Motor neuron (in vitro differentiated cells): ENCODE results near the gene DGKZ. TPM values are rescaled to one million over a fixed set of nuclear protein-coding genes. Genes with fewer than 3 reads are reported as not detected.

ENCODE experiments used
- ATAC-seq, 8 experiments: fragments of 200-7000 bp; cut with Tn5 transposase; replicated peaks in 6 of 8; 2 replicates each; pipeline ENCODE4 v1.8.0; 2021; ENCODE audit warnings: mild to moderate bottlenecking in 8 of 8, moderate library complexity in 8 of 8
- H3K27ac ChIP-seq, 2 donors: fragments of 250-450 bp; sonication (Bioruptor Pico); 2 replicates each; pipeline ENCODE4 v1.9.0; 2021; ENCODE audit warnings: antibody characterized with exemption in 2 of 2, mild to moderate bottlenecking in 2 of 2, moderate library complexity in 1 of 2
- H3K4me1 ChIP-seq, 2 donors: fragments of 250-450 bp; sonication (Bioruptor Pico); replicated peaks in 1 of 2; 2 replicates each; pipeline ENCODE4 v1.6.1; 2021; ENCODE audit warnings: antibody characterized with exemption in 2 of 2, mild to moderate bottlenecking in 2 of 2, moderate library complexity in 1 of 2
- H3K4me3 ChIP-seq, 5 donors: fragments of 250-450 bp; sonication (Bioruptor Pico); 2 replicates each; pipeline ENCODE4 v1.9.0; 2021; ENCODE audit warnings: antibody characterized with exemption in 5 of 5, mild to moderate bottlenecking in 5 of 5, moderate library complexity in 4 of 5
- WGBS, 10 experiments: fragments of 450-650 bp; shearing (Covaris generic); methylation state at CpG; one replicate each; pipeline ENCODE4 v1.0.0; 2022; 5-methylcytosine and 5-hydroxymethylcytosine counted together
- in situ Hi-C, 9 experiments: fragments of 400-800 bp; cut with MboI; loops; one replicate each; pipeline ENCODE4 v1.15.0; 2021; ENCODE audit warnings: low sequenced_read_pairs in 9 of 9, low pct_unique_long_range_greater_than_20kb in 2 of 9; ENCODE audit not compliant: unreplicated experiment in 9 of 9
- total RNA-seq, 8 experiments: library from RNA; unstranded; fragments of 300-600 nt; gene quantifications; 2 replicates each; pipeline versions ENCODE4 v1.2.3 to v1.2.4, GENCODE V29; 2022

The DGKZ gene
- total RNA-seq, 8 experiments from 2014 or later: 16.8 to 54.0 (median 25.9) TPM

DNA sequence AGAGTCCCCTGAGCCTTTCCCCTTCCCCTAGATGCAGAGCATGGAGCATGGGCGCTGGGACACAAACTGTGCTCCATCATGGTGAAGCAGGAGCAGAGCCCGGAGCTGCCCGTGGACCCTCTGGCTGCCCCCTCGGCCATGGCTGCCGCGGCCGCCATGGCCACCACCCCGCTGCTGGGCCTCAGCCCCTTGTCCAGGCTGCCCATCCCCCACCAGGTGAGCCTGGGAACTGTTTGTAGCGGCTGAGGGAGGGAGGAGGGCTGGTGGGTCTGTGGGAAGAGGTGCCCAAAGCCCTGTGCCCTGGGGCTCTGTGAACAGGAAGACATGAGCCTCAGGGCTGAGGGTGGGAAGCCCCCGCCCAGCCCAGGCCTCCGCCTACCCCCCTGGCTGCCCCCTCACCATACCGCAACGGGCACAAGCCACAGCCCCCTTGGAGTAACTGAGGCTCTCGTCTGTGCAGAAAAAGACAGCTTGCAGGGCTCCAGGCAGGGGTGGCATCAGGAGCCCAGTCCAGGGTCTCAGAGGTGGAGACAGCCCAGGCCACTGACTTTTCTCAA is 39.4 kb upstream of the DGKZ start:
- no peak overlapping the region for H3K4me3 ChIP-seq
- no peaks in the 10 kb centered on the region for H3K4me1 ChIP-seq
- no peak overlapping the region for H3K27ac ChIP-seq
- in situ Hi-C loops: loop anchor here in 1 of 9 experiments (25.0 kb wide), 1 partner anchor 421 kb away; the partner anchor contains the start of gene MAPK8IP1
- ATAC-seq: peak in 6 of 8 experiments; percentile 8 to 22 (median 16)
- WGBS, 10 experiments: 92% methylated on average over 5 of the region's 14 CpGs; no CpG with 5 or more reads in 9 of the 10 experiments

- ATAC-seq: peak; percentile 76 to 94 (median 85)
- H3K4me1 ChIP-seq: no peaks in the 10 kb centered on the region
- WGBS, 10 experiments: 0 to 100% (median 22%) methylated on average over 1 to 7 of the region's 12 CpGs; no CpG with 5 or more reads in 4 of the 10 experiments
- in situ Hi-C loops: loop anchor here in 1 of 9 experiments (25.0 kb wide), 1 partner anchor 422 kb away; the partner anchor contains the start of gene MAPK8IP1
- H3K4me3 ChIP-seq: no peak overlapping the region
- H3K27ac ChIP-seq: no peak overlapping the region
Observed at GRCh38 chr11:46308631-46309419, 38.4 kb upstream of the DGKZ start.

DNA sequence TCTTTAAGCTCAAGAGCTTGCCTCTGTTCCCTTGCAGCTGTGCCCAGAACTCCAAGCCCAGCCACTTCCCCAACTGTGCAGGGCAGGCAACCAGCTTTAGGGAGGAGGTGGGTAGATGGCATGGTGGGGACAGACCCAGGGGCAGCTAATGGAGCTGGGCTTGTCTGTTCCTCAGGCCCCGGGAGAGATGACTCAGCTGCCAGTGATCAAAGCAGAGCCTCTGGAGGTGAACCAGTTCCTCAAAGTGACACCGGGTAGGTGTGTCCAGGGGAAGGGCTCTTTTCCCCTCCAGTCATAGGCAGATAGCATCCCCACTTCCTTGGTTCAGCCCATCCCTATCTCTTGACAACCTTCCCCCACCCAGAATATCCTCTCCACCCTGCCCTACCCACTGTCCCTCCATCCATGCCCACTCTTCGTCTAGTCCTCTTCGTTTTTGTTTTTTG is 37.4 kb upstream of the DGKZ start:
- WGBS, 10 experiments: 22 to 100% (median 80%) methylated on average over 1 to 3 of the region's 4 CpGs; no CpG with 5 or more reads in 5 of the 10 experiments
- Histone ChIP-seq H3K4me3 (no peak overlapping the region), H3K4me1 (no peaks in the 10 kb centered on the region), H3K27ac (no peak overlapping the region)
- peak in 5 of 8 experiments; percentile 11 to 49 (median 28) for ATAC-seq
- in situ Hi-C loops: loop anchor here in 2 of 9 experiments (10.0 to 25.0 kb wide), 2 partner anchors 65 to 423 kb away; partner anchors contain the start of gene MAPK8IP1 (in 1 of the 2)

- H3K27ac ChIP-seq: no peak overlapping the region
- ATAC-seq: peak in 5 of 8 experiments; percentile 22 to 97 (median 87)
- H3K4me3 ChIP-seq: no peak overlapping the region
- WGBS, 10 experiments: 49 to 100% (median 75%) methylated on average over 1 to 12 of the region's 16 CpGs; no CpG with 5 or more reads in 2 of the 10 experiments
- in situ Hi-C loops: loop anchor here in 2 of 9 experiments (10.0 to 25.0 kb wide), 2 partner anchors 70 to 428 kb away; partner anchors contain the start of gene MAPK8IP1 (in 1 of the 2)
- H3K4me1 ChIP-seq: no peaks in the 10 kb centered on the region
Observed at GRCh38 chr11:46315033-46315738, 32.1 kb upstream of the DGKZ start.

GRCh38 chr11:46315783-46316563 is 31.3 kb upstream of the DGKZ start:
- 80 to 100% (median 90%) methylated on average over 1 to 5 of the region's 12 CpGs; no CpG with 5 or more reads in 6 of the 10 experiments for WGBS, 10 experiments
- in situ Hi-C loops: loop anchor here in 2 of 9 experiments (10.0 to 25.0 kb wide), 2 partner anchors 71 to 429 kb away; partner anchors contain the start of gene MAPK8IP1 (in 1 of the 2)
- no peak overlapping the region for H3K4me3 ChIP-seq
- no peaks in the 10 kb centered on the region for H3K4me1 ChIP-seq
- no peak overlapping the region for H3K27ac ChIP-seq
- no peak for ATAC-seq

DNA sequence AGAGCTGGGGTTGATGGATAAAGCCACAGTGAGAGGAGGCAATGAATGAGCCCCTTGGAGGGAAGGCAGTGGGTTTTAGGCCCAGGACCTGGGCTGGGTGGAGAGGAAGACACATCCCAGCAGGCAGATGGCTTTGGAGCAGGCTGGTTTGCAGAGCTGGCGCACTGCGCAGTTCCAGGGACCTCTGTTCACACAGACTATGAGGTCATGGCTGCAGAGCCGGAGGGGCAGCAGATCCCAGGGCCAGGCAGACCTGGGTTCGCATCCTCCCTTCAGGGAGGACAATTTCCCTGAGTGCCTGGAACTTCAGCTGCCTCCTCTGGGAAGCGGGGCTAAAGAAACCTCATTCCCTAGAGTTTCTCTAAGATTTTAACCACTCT is 28.2 kb upstream of the DGKZ start:
- no peak for ATAC-seq
- in situ Hi-C loops: loop anchor here in 2 of 9 experiments (10.0 to 25.0 kb wide), 2 partner anchors 74 to 432 kb away; partner anchors contain the start of gene MAPK8IP1 (in 1 of the 2)
- 83 to 95% (median 94%) methylated on average over 2 to 3 of the region's 5 CpGs; no CpG with 5 or more reads in 5 of the 10 experiments for WGBS, 10 experiments
- Histone ChIP-seq H3K4me3 (no peak overlapping the region), H3K27ac (no peak overlapping the region), H3K4me1 (no peaks in the 10 kb centered on the region)

DNA sequence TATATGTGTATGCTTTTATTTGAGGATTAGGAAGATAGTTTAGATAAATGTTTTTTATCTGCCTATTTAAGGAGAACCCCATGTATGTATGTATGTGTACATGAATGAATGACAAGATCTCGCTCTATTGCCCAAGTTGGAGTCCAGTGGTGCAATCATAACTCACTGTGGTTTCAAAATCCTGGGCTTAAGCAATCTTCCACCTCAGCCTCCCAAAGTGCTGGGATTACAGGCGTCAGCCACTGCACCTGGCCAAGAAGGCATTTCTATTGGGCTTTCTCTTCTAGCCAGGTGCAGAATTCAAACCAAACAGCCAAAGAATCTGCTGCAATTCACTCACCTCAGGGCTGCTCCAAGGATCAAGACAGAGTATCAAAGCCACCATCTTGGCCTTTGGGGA is 25.5 kb upstream of the DGKZ start:
- no peak overlapping the region for H3K4me3 ChIP-seq
- WGBS, 10 experiments: 71 to 100% (median 88%) methylated on average over 1 to 2 of the region's 2 CpGs; no CpG with 5 or more reads in 4 of the 10 experiments
- no peak overlapping the region for H3K27ac ChIP-seq
- no peaks in the 10 kb centered on the region for H3K4me1 ChIP-seq
- in situ Hi-C loops: loop anchor here in 1 of 9 experiments (25.0 kb wide), 1 partner anchor 434 kb away; the partner anchor contains the start of gene MAPK8IP1
- ATAC-seq: no peak

DNA sequence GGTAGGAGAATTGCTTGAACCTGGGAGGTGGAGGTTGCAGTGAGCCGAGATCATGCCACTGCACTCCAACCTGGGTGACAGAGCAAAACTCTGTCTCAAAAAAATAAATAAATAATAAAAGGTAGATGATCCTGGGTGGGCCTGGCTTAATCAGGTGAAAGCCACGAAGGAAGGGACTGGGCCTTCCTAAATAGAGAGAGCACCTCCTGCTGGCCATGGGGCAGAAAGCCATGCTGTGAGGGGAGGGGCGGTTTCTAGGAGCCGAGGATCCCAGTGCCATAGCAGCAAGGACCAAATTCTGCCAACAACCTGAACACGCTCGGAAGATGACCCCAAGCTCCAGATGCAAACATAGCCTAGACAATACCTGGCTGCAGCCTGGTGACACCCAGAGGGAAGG is 24.5 kb upstream of the DGKZ start:
- ATAC-seq: peak in 2 of 8 experiments; percentile 37 to 44
- Histone ChIP-seq H3K4me3 (no peak overlapping the region), H3K27ac (no peak overlapping the region), H3K4me1 (no peaks in the 10 kb centered on the region)
- in situ Hi-C loops: loop anchor here in 1 of 9 experiments (25.0 kb wide), 1 partner anchor 435 kb away; the partner anchor contains the start of gene MAPK8IP1
- WGBS, 10 experiments: 20 to 94% (median 82%) methylated on average over 1 to 4 of the region's 6 CpGs; no CpG with 5 or more reads in 2 of the 10 experiments

DNA sequence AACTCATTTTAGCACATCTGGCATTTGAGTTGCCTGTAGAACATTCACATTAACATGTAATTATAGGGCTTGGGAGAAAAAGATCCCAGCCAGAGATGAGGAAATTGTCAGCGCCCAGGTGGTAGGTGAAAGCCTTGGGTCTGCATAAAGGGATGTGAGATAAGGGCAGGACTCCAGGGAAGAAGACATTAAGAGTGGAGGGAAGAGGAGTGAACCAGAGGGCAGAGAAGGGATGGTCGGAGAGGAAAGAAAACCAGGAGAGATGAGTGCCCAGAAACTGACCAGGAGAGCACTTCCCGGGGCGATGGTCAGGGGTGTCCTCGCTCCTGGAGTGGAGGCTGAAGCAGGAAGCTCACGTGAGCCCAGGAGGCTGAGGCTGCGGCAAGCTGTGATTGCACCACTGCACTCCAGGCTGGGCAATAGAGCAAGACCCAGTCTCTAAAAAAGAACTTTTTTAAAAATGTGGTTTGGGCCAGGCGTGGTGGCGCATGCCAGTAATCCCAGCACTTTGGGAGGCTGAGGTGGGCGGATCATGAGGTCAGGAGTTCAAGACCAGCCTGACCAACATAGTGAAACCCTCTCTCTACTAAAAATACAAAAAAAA is 20.3 kb upstream of the DGKZ start:
- 73 to 100% (median 95%) methylated on average over 1 to 6 of the region's 10 CpGs for WGBS, 10 experiments
- peak in 1 of 8 experiments; percentile 40 for ATAC-seq

DNA sequence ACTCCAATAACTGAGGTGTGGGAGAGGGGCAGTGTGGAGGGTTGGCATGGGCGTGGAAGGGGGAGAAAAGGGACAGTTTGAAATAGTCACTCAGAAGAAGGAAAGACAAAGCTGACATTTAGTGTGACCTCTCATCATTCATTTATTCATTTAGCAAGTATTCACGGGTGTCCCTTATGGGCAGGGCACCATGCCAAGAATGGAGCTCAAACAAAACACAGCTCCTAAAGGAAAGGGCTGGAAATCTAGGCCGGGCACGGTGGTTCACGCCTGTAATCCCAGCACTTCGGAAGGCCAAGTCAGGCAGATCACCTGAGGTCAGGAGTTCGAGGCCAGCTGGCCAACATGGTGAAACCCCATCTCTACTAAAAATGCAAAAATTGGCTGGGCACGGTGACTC is 19.4 kb upstream of the DGKZ start:
- ATAC-seq: no peak
- no peak overlapping the region for H3K27ac ChIP-seq
- no peak overlapping the region for H3K4me3 ChIP-seq
- 33 to 92% (median 69%) methylated on average over 1 to 6 of the region's 8 CpGs; no CpG with 5 or more reads in 4 of the 10 experiments for WGBS, 10 experiments
- in situ Hi-C loops: no loop called here
- peaks cover 15 to 22% of the 10 kb centered on the region in 2 donors for H3K4me1 ChIP-seq

More for the DNA sequence above, 20.3 kb upstream of the DGKZ start:
- H3K4me3 ChIP-seq: no peak overlapping the region
- H3K27ac ChIP-seq: no peak overlapping the region
- H3K4me1 ChIP-seq: peaks cover 15 to 16% of the 10 kb centered on the region in 2 donors
- in situ Hi-C loops: no loop called here

DNA sequence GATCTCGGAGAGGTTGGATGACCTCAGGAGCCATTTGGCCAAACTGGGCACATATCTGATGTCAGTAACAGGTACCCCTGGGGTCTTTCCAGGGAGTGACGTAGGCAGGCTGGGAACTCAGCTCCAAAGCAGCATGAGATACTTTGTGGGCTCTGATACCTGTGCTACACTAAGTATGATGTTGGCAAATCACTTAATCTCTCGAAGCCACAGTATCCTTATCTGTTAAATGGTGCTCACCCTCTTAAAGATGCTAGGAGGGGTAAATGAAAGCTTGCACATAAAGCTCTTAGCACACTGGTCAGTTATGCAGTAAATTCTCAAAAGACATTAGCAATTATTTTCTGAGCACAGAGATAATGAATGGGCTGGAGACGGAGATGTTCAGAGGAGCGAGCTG is 17.1 kb upstream of the DGKZ start:
- in situ Hi-C loops: no loop called here
- peak overlapping the region in 1 of 5 donors; percentile 2 for H3K4me3 ChIP-seq
- 0 to 90% (median 42%) methylated on average over 1 to 4 of the region's 5 CpGs for WGBS, 10 experiments
- peaks cover 15 to 27% of the 10 kb centered on the region in 2 donors for H3K4me1 ChIP-seq
- no peak for ATAC-seq
- peak overlapping the region in 1 of 2 donors; percentile 1 for H3K27ac ChIP-seq
